ENCODE results near the gene ANGPTL4. TPM values are rescaled to one million over a fixed set of nuclear protein-coding genes. Genes with fewer than 3 reads are reported as not detected.

Gene ANGPTL4
- total and polyA plus RNA-seq, 2 of the 13 experiments (the other 11 are each of a cell fraction or from before 2014, with no cell fraction given) = 0.80 to 21.7 TPM

- TF ChIP-seq ZFP36L1 (CRISPR knock-in tag; IDR thresholded peaks at IDR 0.05) = 0 out of 2 replicates have a peak, but pooled peaks have one; percentile 43
- TF ChIP-seq HNF4G (IDR thresholded peaks at IDR 0.05; ENCODE audit: borderline replicate concordance, low read depth, low read length) = peak; percentile 9; the same call in 1 of the 2 replicates
- peak; percentile 63; the same call in 1 of the 2 replicates for TF ChIP-seq HNF4G (CRISPR knock-in tag; IDR thresholded peaks at IDR 0.05; ENCODE audit: borderline replicate concordance, low read depth)
- TF ChIP-seq MAFK (conservative IDR thresholded peaks at IDR 0.05 in 1 of 2, IDR thresholded peaks at IDR 0.05 in 1 of 2; ENCODE audit: low read length in 2 of 2) = no peak
- 0 out of 2 replicates have a peak, but pooled peaks have one; percentile 31 for TF ChIP-seq ZBTB7B (CRISPR knock-in tag; IDR thresholded peaks at IDR 0.05)
- no peak for TF ChIP-seq STAT5B (CRISPR knock-in tag; IDR thresholded peaks at IDR 0.05)
- no peak; the same call in 1 of the 2 replicates for TF ChIP-seq BRD4 (CRISPR knock-in tag; IDR thresholded peaks at IDR 0.05)
- TF ChIP-seq ZNF563 (CRISPR knock-in tag; IDR thresholded peaks at IDR 0.05) = 0 out of 2 replicates have a peak, but pooled peaks have one; percentile 20
- no peak for TF ChIP-seq ZNF781 (CRISPR knock-in tag; IDR thresholded peaks at IDR 0.05; ENCODE audit: borderline replicate concordance, not compliant biosample characterization)
- TF ChIP-seq ZNF24 (IDR thresholded peaks at IDR 0.05) = no peak
- no peak for TF ChIP-seq NFKB2 (CRISPR knock-in tag; IDR thresholded peaks at IDR 0.05; ENCODE audit: borderline replicate concordance)
- TF ChIP-seq ZBTB1 (CRISPR knock-in tag; IDR thresholded peaks at IDR 0.05; ENCODE audit: borderline replicate concordance) = no peak
- TF ChIP-seq ZNF747 (CRISPR knock-in tag; IDR thresholded peaks at IDR 0.05; ENCODE audit: borderline replicate concordance) = no peak
- TF ChIP-seq ZNF407 (CRISPR knock-in tag; IDR thresholded peaks at IDR 0.05; ENCODE audit: not compliant biosample characterization) = peak; percentile 21
- peak; percentile 11; the same call in 1 of the 2 replicates for TF ChIP-seq MAX (IDR thresholded peaks at IDR 0.05)
- no peak for TF ChIP-seq U2AF2 (IDR thresholded peaks at IDR 0.05; ENCODE audit: low read depth, low read length)
- TF ChIP-seq SYNCRIP (IDR thresholded peaks at IDR 0.05; ENCODE audit: insufficient read depth, low read depth, low read length) = no peak
- no peak for TF ChIP-seq ZFYVE20 (CRISPR knock-in tag; IDR thresholded peaks at IDR 0.05; ENCODE audit: borderline replicate concordance, low read depth)
- TF ChIP-seq SALL1 (CRISPR knock-in tag; IDR thresholded peaks at IDR 0.05) = peak; percentile 17; the same call in 1 of the 2 replicates
- no peak for TF ChIP-seq TAF1 (CRISPR knock-in tag; IDR thresholded peaks at IDR 0.05)
- TF ChIP-seq SRSF4 (IDR thresholded peaks at IDR 0.05; ENCODE audit: low read depth, low read length, poor library complexity, severe bottlenecking) = no peak
Measured at GRCh38 chr19:8421484-8422461, 57.8 kb downstream of the ANGPTL4 start (continued).
